Measurements from ENCODE around the gene ACAD9. TPM values are rescaled to one million over a fixed set of nuclear protein-coding genes. Genes with fewer than 3 reads are reported as not detected.
"Not testable (repeated sequence)": the region's sequence is repeated elsewhere in the genome, so short reads cannot be mapped to it uniquely, and the experiment has no call there.

The ACAD9 gene
- total and polyA plus RNA-seq, 10 of the 15 experiments (the other 5 are each of a cell fraction or from before 2014, with no cell fraction given) = 12.7 to 63.1 (median 43.7) TPM

GRCh38 chr3:128880455-128880854 is 1.0 kb downstream of the ACAD9 start:
- H4K20me1 ChIP-seq (ENCODE audit: control insufficient read depth, insufficient read depth); H3K27me3 ChIP-seq (replicated peaks in 1 of 2; ENCODE audit: control insufficient read depth in 2 of 2, insufficient read depth in 2 of 2, low read length in 1 of 2); BruUV-seq (replicated peaks); H2AFZ ChIP-seq (ENCODE audit: control insufficient read depth, low read depth, low read length); FAIRE-seq; DNase-seq (ENCODE audit: low read depth, low spot score); H3K36me3 ChIP-seq (ENCODE audit: control insufficient read depth in 2 of 2, insufficient read depth in 2 of 2, low read length in 1 of 2); intact Hi-C loops (cut with micrococcal nuclease; ENCODE audit: unreplicated experiment); in situ Hi-C loops (cut with MboI); ATAC-seq; H3K9me3 ChIP-seq (replicated peaks; ENCODE audit: control insufficient read depth, insufficient read depth, low read length): not testable (repeated sequence)
- SMC1A ChIA-PET (ENCODE audit: uncharacterized antibody, unreplicated experiment) = interaction anchor here (0.6 to 1.7 kb wide), 3 partner anchors 86 to 173 kb away, joined by 3 to 4 read pairs (median 4); no protein-coding TSS in a partner anchor
- peak overlapping the region; percentile 96 for H3K4me2 ChIP-seq (ENCODE audit: control insufficient read depth, insufficient read depth)
- POLR2A ChIA-PET = interaction anchor here (0.6 to 1.3 kb wide), 4 partner anchors 8 to 200 kb away, joined by 3 to 5 read pairs (median 4); no protein-coding TSS in a partner anchor
- RAD21 ChIA-PET (ENCODE audit: unreplicated experiment) = interaction anchor here (2.9 kb wide), 1 partner anchor 76 kb away, joined by 9 read pairs; no protein-coding TSS in a partner anchor
- H3K79me2 ChIP-seq (ENCODE audit: control insufficient read depth, insufficient read depth, low read length) = peaks cover 58% of the 10 kb centered on the region
- H3K9ac ChIP-seq (ENCODE audit: control insufficient read depth, insufficient read depth, low read length) = peak overlapping the region; percentile 94
- peak overlapping the region; percentile 75; the same call in 1 of the 2 replicates for H3K27ac ChIP-seq (ENCODE audit: control insufficient read depth, insufficient read depth)
- H3K4me1 ChIP-seq (ENCODE audit: control insufficient read depth, insufficient read depth, low read length) = peaks cover 18% of the 10 kb centered on the region
- H3K4me3 ChIP-seq = peak overlapping the region; percentile 92
- WGBS (ENCODE audit: insufficient coverage, insufficient replicate concordance, low lambda C conversion rate, missing lambda C conversion rate) = 77% methylated on average over 12 of the region's 12 CpGs
- CTCF ChIA-PET = interaction anchor here (0.6 to 4.6 kb wide), 4 partner anchors 172 to 274 kb away, joined by 3 to 53 read pairs (median 12); no protein-coding TSS in a partner anchor

DNA sequence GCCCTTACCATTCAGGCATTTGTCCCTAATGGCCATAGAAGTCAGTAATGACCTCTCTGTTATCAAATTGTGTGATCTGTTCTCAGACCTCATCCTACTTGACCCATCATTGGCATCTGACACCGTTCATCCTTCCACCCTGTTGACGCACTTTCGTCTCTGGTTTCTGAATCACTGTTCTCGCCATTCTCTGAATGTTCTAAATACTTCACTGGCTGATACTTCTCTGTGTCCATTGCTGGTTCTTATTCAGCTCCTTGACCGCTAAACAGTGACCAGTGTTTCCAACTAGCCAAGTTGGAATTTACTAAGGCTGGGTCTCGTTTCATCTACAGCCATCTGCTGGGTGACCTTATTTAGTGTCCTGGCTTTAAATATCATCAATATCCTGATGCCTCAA is 2.2 kb downstream of the ACAD9 start:
- no peak for FAIRE-seq
- Histone ChIP-seq H3K36me3 (ENCODE audit: control insufficient read depth in 2 of 2, insufficient read depth in 2 of 2, low read length in 1 of 2) (peaks cover 0 to 2% of the 10 kb centered on the region in 2 experiments; a peak in 2 of 4 replicates), H3K4me3 (no peak overlapping the region), H3K27me3 (replicated peaks in 1 of 2; ENCODE audit: control insufficient read depth in 2 of 2, insufficient read depth in 2 of 2, low read length in 1 of 2) (no peaks in the 10 kb centered on the region), H3K79me2 (ENCODE audit: control insufficient read depth, insufficient read depth, low read length) (peaks cover 58% of the 10 kb centered on the region), H3K4me1 (ENCODE audit: control insufficient read depth, insufficient read depth, low read length) (peaks cover 18% of the 10 kb centered on the region), H2AFZ (ENCODE audit: control insufficient read depth, low read depth, low read length) (no peak overlapping the region), H3K9ac (ENCODE audit: control insufficient read depth, insufficient read depth, low read length) (no peak overlapping the region), H3K4me2 (ENCODE audit: control insufficient read depth, insufficient read depth) (peak overlapping the region; percentile 28), H3K27ac (ENCODE audit: control insufficient read depth, insufficient read depth) (no peak overlapping the region), H4K20me1 (ENCODE audit: control insufficient read depth, insufficient read depth) (no peaks in the 10 kb centered on the region), H3K9me3 (replicated peaks; ENCODE audit: control insufficient read depth, insufficient read depth, low read length) (no peaks in the 10 kb centered on the region)
- SMC1A ChIA-PET (ENCODE audit: uncharacterized antibody, unreplicated experiment) = no interaction called here
- CTCF ChIA-PET = interaction anchor here (0.9 kb wide), 1 partner anchor 201 kb away, joined by 3 read pairs; no protein-coding TSS in a partner anchor
- ATAC-seq = no peak
- POLR2A ChIA-PET = interaction anchor here (0.8 kb wide), 1 partner anchor 94 kb away, joined by 3 read pairs; no protein-coding TSS in a partner anchor
- in situ Hi-C loops (cut with MboI) (no loop called here), intact Hi-C loops (cut with micrococcal nuclease; ENCODE audit: unreplicated experiment) (no loop called here)
- DNase-seq (ENCODE audit: low read depth, low spot score) = no peak
- RAD21 ChIA-PET (ENCODE audit: unreplicated experiment) = no interaction called here
- 98% methylated on average over 6 of the region's 6 CpGs for WGBS (ENCODE audit: insufficient coverage, insufficient replicate concordance, low lambda C conversion rate, missing lambda C conversion rate)
- BruUV-seq (replicated peaks) = no TSS peak
- TF ChIP-seq ZNF687 (IDR thresholded peaks at IDR 0.05) = no peak
- TF ChIP-seq DPF2 (IDR thresholded peaks at IDR 0.05) = no peak
- TF ChIP-seq RFX5 (IDR thresholded peaks at IDR 0.05; ENCODE audit: low read depth, low read length) = no peak
- TF ChIP-seq NBN (IDR thresholded peaks at IDR 0.05) = no peak
- TF ChIP-seq, protein P1, sequence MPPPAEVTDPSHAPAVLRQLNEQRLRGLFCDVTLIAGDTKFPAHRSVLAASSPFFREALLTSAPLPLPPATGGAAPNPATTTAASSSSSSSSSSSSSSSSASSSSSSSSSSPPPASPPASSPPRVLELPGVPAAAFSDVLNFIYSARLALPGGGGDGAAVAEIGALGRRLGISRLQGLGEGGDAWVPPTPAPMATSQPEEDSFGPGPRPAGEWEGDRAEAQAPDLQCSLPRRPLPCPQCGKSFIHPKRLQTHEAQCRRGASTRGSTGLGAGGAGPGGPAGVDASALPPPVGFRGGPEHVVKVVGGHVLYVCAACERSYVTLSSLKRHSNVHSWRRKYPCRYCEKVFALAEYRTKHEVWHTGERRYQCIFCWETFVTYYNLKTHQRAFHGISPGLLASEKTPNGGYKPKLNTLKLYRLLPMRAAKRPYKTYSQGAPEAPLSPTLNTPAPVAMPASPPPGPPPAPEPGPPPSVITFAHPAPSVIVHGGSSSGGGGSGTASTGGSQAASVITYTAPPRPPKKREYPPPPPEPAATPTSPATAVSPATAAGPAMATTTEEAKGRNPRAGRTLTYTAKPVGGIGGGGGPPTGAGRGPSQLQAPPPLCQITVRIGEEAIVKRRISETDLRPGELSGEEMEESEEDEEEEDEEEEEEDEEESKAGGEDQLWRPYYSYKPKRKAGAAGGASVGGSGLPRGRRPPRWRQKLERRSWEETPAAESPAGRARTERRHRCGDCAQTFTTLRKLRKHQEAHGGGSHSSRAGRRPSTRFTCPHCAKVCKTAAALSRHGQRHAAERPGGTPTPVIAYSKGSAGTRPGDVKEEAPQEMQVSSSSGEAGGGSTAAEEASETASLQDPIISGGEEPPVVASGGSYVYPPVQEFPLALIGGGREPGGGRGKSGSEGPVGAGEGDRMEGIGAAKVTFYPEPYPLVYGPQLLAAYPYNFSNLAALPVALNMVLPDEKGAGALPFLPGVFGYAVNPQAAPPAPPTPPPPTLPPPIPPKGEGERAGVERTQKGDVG (CRISPR knock-in tag; IDR thresholded peaks at IDR 0.05) = no peak
- no peak for TF ChIP-seq NKRF (conservative IDR thresholded peaks at IDR 0.05)

Data from GM12878 (cell line).